Measurements from ENCODE around the gene BTG2.
"Not testable (repeated sequence)": the region's sequence is repeated elsewhere in the genome, so short reads cannot be mapped to it uniquely, and the experiment has no call there.

BTG2 gene

GRCh38 chr1:203265541-203265940 is 39.8 kb upstream of the BTG2 start:
- Histone ChIP-seq H3K79me2 (ENCODE audit: insufficient read depth, low read length) (no peaks in the 10 kb centered on the region), H3K27ac (ENCODE audit: low read depth, low read length) (no peak overlapping the region), H3K9me3 (ENCODE audit: insufficient read depth, low read length) (no peaks in the 10 kb centered on the region), H3K9me2 (replicated peaks; ENCODE audit: insufficient read depth, low read length) (no peaks in the 10 kb centered on the region), H3K9ac (ENCODE audit: low read length) (no peak overlapping the region), H3K4me2 (ENCODE audit: low read depth, low read length, poor library complexity, severe bottlenecking) (peak overlapping the region; percentile 23), H2AFZ (ENCODE audit: low read depth, low read length, severe bottlenecking) (no peak overlapping the region), H4K20me1 (ENCODE audit: low read depth, low read length) (no peaks in the 10 kb centered on the region), H3K4me3 (ENCODE audit: insufficient read depth, low read length, poor library complexity, severe bottlenecking) (no peak overlapping the region), H3K27me3 (ENCODE audit: low read length) (no peaks in the 10 kb centered on the region), H3K36me3 (ENCODE audit: low read length) (no peaks in the 10 kb centered on the region), H3F3A (ENCODE audit: insufficient read depth) (peaks cover 1% of the 10 kb centered on the region; the same call in 1 of the 2 replicates)
- TF ChIP-seq CTCF (IDR thresholded peaks at IDR 0.05; ENCODE audit: insufficient read depth, low read length, poor library complexity, severe bottlenecking): no peak
- no peak for TF ChIP-seq EZH2phosphoT487 (conservative IDR thresholded peaks at IDR 0.05; ENCODE audit: low read length)

DNA sequence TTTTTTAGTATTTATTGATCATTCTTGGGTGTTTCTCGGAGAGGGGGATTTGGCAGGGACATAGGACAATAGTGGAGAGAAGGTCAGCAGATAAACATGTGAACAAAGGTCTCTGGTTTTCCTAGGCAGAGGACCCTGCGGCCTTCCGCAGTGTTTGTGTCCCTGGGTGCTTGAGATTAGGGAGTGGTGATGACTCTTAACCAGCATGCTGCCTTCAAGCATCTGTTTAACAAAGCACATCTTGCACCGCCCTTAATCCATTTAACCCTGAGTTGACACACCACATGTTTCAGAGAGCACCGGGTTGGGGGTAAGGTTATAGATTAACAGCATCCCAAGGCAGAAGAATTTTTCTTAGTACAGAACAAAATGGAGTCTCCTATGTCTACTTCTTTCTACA is 39.2 kb upstream of the BTG2 start:
- H2AFZ ChIP-seq (ENCODE audit: low read depth, low read length, severe bottlenecking); H3K27me3 ChIP-seq (ENCODE audit: low read length); H3K4me3 ChIP-seq (ENCODE audit: insufficient read depth, low read length, poor library complexity, severe bottlenecking); H4K20me1 ChIP-seq (ENCODE audit: low read depth, low read length); H3K27ac ChIP-seq (ENCODE audit: low read depth, low read length); H3F3A ChIP-seq (ENCODE audit: insufficient read depth); H3K79me2 ChIP-seq (ENCODE audit: insufficient read depth, low read length); H3K9ac ChIP-seq (ENCODE audit: low read length); H3K4me2 ChIP-seq (ENCODE audit: low read depth, low read length, poor library complexity, severe bottlenecking); H3K36me3 ChIP-seq (ENCODE audit: low read length); H3K9me3 ChIP-seq (ENCODE audit: insufficient read depth, low read length); H3K9me2 ChIP-seq (replicated peaks; ENCODE audit: insufficient read depth, low read length): not testable (repeated sequence)

DNA sequence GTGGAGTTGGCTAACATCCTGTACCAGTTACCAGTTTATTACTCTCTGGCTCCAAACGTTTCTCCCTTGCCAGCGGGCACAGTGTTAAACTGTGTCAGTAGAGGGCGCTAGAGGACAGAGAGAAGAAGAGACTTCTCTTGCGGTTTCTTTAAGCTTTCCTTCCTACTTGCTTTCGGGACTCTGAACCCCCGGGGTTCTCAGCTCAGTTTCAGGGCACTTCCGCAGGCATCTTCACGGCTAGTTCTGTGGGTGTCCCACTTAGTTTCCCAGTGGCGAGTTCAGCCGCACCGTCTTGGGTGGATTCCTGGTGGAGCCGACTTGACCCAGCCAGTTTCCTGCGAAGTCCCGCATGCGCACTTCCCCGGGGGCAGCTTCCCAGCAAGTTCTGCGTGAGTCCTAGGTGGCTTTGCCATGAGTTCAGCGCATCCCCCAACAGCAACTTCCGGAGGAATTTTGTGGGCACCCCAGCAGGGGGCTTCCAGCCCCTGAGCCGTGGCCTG is 37.9 kb upstream of the BTG2 start:
- Histone ChIP-seq H3K9me3 (ENCODE audit: insufficient read depth, low read length) (no peaks in the 10 kb centered on the region), H3K27ac (ENCODE audit: low read depth, low read length) (peak overlapping the region; percentile 44), H3K4me3 (ENCODE audit: insufficient read depth, low read length, poor library complexity, severe bottlenecking) (peak overlapping the region; percentile 43), H2AFZ (ENCODE audit: low read depth, low read length, severe bottlenecking) (peak overlapping the region; percentile 81), H3K79me2 (ENCODE audit: insufficient read depth, low read length) (peaks cover 7% of the 10 kb centered on the region; the same call in 1 of the 2 replicates), H3K9me2 (replicated peaks; ENCODE audit: insufficient read depth, low read length) (no peaks in the 10 kb centered on the region), H3F3A (ENCODE audit: insufficient read depth) (peaks cover 13% of the 10 kb centered on the region; the same call in 1 of the 2 replicates), H3K4me2 (ENCODE audit: low read depth, low read length, poor library complexity, severe bottlenecking) (peak overlapping the region; percentile 77), H3K27me3 (ENCODE audit: low read length) (no peaks in the 10 kb centered on the region), H3K36me3 (ENCODE audit: low read length) (no peaks in the 10 kb centered on the region), H4K20me1 (ENCODE audit: low read depth, low read length) (no peaks in the 10 kb centered on the region), H3K9ac (ENCODE audit: low read length) (peak overlapping the region; percentile 50)
- TF ChIP-seq CTCF (IDR thresholded peaks at IDR 0.05; ENCODE audit: insufficient read depth, low read length, poor library complexity, severe bottlenecking) (peak; percentile 93), EZH2phosphoT487 (conservative IDR thresholded peaks at IDR 0.05; ENCODE audit: low read length) (no peak)

DNA sequence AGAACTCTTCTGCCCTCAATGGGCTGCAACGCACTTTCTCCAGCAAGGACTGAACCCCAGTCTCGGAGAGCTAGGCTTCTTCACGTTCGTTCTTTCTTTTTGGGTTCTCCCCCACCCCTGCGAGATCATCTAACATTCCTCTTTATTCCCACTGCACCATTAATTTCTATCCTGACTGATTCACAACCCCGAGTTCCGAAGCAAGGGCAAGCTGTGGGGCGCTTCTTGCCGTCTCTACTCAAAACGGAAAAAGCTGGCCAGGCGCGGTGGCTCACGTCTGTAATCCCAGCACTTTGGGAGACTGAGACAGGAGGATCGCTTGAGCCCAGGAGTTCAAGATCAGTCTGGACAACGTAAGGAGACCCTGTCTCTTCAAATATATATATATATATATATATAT is 37.4 kb upstream of the BTG2 start:
- TF ChIP-seq EZH2phosphoT487 (conservative IDR thresholded peaks at IDR 0.05; ENCODE audit: low read length): no peak
- TF ChIP-seq CTCF (IDR thresholded peaks at IDR 0.05; ENCODE audit: insufficient read depth, low read length, poor library complexity, severe bottlenecking): no peak
- Histone ChIP-seq H3K27me3 (ENCODE audit: low read length) (no peaks in the 10 kb centered on the region), H2AFZ (ENCODE audit: low read depth, low read length, severe bottlenecking) (peak overlapping the region; percentile 81), H3K9me2 (replicated peaks; ENCODE audit: insufficient read depth, low read length) (no peaks in the 10 kb centered on the region), H3K4me3 (ENCODE audit: insufficient read depth, low read length, poor library complexity, severe bottlenecking) (no peak overlapping the region), H3K36me3 (ENCODE audit: low read length) (no peaks in the 10 kb centered on the region), H3K27ac (ENCODE audit: low read depth, low read length) (peak overlapping the region; percentile 44), H3K9ac (ENCODE audit: low read length) (peak overlapping the region; percentile 50), H3K4me2 (ENCODE audit: low read depth, low read length, poor library complexity, severe bottlenecking) (peak overlapping the region; percentile 77), H3K79me2 (ENCODE audit: insufficient read depth, low read length) (peaks cover 10% of the 10 kb centered on the region; the same call in 1 of the 2 replicates), H4K20me1 (ENCODE audit: low read depth, low read length) (no peaks in the 10 kb centered on the region), H3K9me3 (ENCODE audit: insufficient read depth, low read length) (no peaks in the 10 kb centered on the region), H3F3A (ENCODE audit: insufficient read depth) (peaks cover 13% of the 10 kb centered on the region; the same call in 1 of the 2 replicates)
